ENCODE measurements around the gene DOCK4. TPM values are rescaled to one million over a fixed set of nuclear protein-coding genes. Genes with fewer than 3 reads are reported as not detected.

The DOCK4 gene
- total and polyA plus RNA-seq, 4 donors, result 7.2 to 48.9 (median 12.8) TPM

- Histone ChIP-seq H3K27me3 (ENCODE audit: control insufficient read depth in 4 of 4, insufficient read depth in 4 of 4, low read length in 3 of 4) (no peaks in the 10 kb centered on the region), H3K36me3 (ENCODE audit: control insufficient read depth in 4 of 4, insufficient read depth in 3 of 4, low read depth in 1 of 4, low read length in 3 of 4) (no peaks in the 10 kb centered on the region), H3K27ac (ENCODE audit: low read depth in 1 of 2, low read length in 2 of 2) (no peak overlapping the region), H3K9me3 (ENCODE audit: control insufficient read depth in 4 of 4, low read length in 3 of 4) (no peaks in the 10 kb centered on the region), H3K9ac (ENCODE audit: low read depth in 1 of 2, low read length in 2 of 2) (no peak overlapping the region), H3K4me3 (ENCODE audit: low read depth in 1 of 3, low read length in 3 of 3) (no peak overlapping the region), H3K4me1 (ENCODE audit: control insufficient read depth in 4 of 4, insufficient read depth in 4 of 4, low read length in 3 of 4) (peaks cover 0 to 29% (median 12%) of the 10 kb centered on the region in 4 donors)
- WGBS, result 83% methylated on average over 5 of the region's 5 CpGs
- DNase-seq (ENCODE audit: low spot score), result no peak
- TF ChIP-seq SP1 (IDR thresholded peaks at IDR 0.05) (no peak), HNF4G (IDR thresholded peaks at IDR 0.05) (no peak), EGR1 (IDR thresholded peaks at IDR 0.05; ENCODE audit: low read depth in 2 of 2) (no peak), MAX (IDR thresholded peaks at IDR 0.05) (no peak), HNF4A (conservative IDR thresholded peaks at IDR 0.05) (no peak), FOXA1 (IDR thresholded peaks at IDR 0.05) (no peak), ATF3 (IDR thresholded peaks at IDR 0.05) (no peak), ZBTB33 (IDR thresholded peaks at IDR 0.05) (no peak), CTCF (IDR thresholded peaks at IDR 0.05; ENCODE audit: low read depth, low read length, missing input control) (no peak), JUND (IDR thresholded peaks at IDR 0.05) (no peak), GABPA (IDR thresholded peaks at IDR 0.05 in 1 of 2, conservative IDR thresholded peaks at IDR 0.05 in 1 of 2) (no peak), TAF1 (conservative IDR thresholded peaks at IDR 0.05) (no peak), REST (IDR thresholded peaks at IDR 0.05) (no peak), NR2F2 (IDR thresholded peaks at IDR 0.05) (no peak), YY1 (IDR thresholded peaks at IDR 0.05) (no peak), FOXA2 (IDR thresholded peaks at IDR 0.05) (no peak), RAD21 (IDR thresholded peaks at IDR 0.05) (no peak), RXRA (IDR thresholded peaks at IDR 0.05) (no peak)
Observed at GRCh38 chr7:112195717-112196116, 10.5 kb downstream of the DOCK4 start.

Data from liver (tissue), 9 donors.